IPS-NIHi7 (cell line): ENCODE results near the gene LUZP1.
A peak's percentile ranks its signal among the peaks of the same experiment; 100 is the strongest.
"Not testable (repeated sequence)": the region's sequence is repeated elsewhere in the genome, so short reads cannot be mapped to it uniquely, and the experiment has no call there.

Experiments used
- DNase-seq: peaks from one replicate; pipeline ENCODE4 v3.0.0; 2012; ENCODE audit warnings: mixed read lengths; ENCODE audit errors: extremely low spot score

Gene LUZP1

DNA sequence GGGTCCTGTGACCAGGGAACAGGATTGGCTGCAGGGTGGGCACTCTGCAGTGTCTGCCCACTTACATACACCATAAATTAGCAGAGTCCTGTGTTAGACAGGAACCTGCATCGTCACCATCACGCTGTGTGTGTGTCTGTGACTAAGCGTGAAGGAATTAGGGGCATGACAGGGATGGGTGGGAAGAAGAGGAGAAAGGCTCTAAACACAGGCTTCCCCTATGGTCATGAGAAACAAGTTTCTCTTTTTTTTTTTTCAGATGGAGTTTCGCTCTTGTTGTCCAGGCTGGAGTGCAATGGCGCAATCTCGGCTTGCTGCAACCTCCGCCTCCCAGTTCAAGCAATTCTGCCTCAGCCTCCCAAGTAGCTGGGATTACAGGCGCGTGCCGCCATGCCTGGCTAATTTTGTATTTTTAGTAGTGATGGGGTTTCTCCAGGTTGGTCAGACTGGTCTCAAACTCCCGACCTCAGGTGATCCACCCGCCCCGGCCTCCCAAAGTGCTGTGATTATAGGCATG, 20.3 kb upstream of the LUZP1 start:
- DNase-seq: not testable (repeated sequence)

DNA sequence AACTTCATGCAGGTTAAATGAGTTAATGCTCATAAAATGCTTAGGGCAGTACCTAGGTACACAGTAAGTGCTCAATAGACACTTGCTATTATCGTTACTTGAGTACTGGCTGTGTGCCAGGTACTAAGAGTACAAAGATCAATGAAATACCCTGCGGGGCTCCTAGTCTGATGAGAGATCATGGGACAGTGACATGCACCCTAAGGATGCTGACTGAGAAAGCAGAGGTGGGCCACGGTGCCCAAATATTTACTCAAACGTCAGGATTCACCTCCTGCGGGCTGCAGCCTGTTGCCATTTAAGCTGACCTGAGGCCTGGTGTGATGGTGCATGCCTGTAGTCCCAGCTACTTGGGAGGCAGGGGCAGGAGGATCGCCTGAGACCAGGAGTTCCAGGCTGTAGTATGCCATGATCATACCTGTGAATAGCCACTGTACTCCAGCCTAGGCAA, 19.8 kb upstream of the LUZP1 start:
- no peak for DNase-seq

DNA sequence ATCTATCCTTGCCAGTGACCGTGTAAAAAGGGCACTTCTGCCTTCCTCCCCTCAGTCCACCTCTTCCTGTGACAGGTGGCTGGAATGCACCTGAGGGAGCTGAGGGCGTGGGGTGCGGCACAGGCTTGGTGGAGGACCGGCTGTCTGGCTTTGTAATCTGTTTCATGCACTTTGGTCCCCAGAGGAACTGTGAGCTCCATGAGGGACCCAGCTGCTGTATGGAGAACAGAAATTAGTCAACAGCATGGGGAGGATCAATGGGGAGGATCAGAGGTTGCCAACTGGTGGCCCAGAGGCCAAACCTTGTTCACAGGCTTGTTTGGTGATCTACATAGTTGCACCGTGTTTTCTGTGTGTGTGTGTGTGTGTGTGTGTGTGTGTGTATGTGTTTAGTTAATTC, 19.0 kb upstream of the LUZP1 start:
- DNase-seq: no peak

DNA sequence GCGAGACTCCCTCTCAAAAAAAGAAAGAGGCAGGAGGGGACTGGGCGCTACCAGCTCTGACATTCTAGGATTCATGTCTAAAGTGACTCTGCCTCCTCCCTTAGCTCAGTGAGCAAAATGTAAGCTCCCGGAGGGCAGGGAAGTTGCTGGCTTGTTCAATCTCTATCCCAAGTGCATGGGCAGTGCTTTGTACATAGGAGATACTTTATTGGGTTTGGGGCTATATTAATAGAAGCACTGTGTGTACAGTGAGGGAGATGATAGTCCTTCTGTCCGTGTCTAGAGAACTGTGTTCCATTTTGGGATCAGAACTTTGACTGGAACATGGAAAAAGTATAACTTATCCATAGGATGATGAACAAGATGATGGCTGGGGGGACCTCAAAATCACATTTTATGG, 16.7 kb upstream of the LUZP1 start:
- DNase-seq: no peak

DNA sequence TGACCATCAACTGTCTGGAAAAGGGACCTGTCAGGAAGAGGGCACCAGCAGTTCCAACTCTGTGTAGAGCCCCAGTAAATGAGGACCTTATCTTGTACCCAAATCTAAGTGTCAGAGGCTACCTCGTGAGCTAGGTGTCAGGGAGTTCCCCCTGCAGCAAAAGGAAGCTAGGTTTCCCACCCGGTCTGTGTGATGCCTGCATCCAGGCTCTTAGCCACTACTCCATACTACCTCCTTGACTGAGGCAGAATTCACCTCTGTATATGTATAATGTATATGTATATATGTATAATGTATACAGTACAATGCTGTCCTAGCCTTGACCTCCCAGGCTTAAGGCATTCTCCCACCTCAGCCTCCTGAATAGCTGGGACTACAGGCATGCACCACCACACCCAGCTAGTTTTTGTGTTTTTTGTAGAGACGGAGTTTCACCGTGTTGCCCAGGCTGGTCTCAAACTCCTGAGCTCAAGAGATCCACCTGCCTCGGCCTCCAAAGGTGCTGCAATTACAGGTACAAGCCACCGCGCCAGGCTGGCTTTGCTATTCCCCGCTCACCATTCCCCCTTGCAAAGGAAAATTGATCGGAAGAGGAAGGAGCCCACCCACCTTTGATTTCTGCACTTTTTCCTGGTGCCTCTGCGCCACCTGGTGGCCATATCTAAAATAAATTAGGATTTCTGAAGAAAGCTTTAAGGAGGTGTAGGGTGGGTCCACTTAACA, 15.7 kb upstream of the LUZP1 start:
- DNase-seq: peak; percentile 83

DNA sequence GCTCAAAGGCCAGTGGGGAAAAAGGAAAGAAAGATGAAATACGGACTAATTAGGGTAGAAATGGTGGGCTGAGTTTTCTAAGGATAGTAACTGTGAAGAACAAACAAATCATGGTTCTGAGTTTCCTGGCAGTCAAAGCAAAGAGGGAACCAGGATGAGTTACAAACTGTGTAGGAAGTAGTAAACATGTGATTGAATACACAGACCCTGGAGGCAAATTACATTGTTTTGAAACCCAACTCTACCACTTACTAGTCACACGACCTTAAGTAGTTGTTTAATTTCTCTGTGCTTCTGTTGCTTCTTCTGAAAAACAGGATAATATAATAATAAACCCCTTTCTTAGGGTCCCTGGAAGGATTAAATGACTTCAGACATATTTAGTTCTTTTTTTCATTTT, 11.2 kb upstream of the LUZP1 start:
- DNase-seq: no peak

DNA sequence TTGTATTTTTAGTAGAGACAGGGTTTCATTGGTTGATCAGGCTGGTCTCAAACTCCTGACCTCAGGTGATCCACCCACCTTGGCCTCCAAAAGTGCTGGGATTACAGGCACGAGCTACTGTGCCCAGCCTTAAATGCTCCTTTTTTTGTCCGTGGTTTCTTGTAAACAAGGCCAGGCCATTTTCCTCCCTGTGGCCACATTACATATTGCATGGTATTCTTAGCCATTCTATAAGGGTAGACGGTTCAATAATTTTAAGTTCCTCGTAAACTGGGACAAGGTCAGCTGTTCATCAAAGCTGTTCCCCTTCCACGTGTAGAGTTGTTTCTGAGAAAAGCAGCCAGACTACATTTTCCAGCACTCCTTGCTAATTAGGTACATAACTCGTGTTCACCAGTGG, 10.3 kb upstream of the LUZP1 start:
- DNase-seq: no peak

DNA sequence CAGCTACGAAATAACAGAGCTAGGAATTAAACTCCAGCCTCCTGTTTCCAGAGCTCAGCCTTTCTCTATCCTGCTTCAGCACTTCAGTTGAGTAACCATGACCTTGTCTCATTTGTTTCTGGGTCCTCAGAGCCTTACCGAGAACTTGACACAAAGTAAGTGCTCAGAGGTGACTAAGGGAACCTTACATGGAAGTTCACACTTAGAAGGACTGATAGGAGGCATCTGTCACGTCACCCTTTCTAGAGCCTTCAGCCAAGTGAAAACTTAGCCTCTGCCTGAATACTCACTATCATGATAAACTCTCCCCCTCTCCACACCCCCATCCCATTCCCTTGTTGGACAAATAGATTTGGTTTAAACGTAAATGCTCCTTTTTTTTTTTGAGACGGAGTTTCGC, 9.8 kb upstream of the LUZP1 start:
- DNase-seq: no peak

DNA sequence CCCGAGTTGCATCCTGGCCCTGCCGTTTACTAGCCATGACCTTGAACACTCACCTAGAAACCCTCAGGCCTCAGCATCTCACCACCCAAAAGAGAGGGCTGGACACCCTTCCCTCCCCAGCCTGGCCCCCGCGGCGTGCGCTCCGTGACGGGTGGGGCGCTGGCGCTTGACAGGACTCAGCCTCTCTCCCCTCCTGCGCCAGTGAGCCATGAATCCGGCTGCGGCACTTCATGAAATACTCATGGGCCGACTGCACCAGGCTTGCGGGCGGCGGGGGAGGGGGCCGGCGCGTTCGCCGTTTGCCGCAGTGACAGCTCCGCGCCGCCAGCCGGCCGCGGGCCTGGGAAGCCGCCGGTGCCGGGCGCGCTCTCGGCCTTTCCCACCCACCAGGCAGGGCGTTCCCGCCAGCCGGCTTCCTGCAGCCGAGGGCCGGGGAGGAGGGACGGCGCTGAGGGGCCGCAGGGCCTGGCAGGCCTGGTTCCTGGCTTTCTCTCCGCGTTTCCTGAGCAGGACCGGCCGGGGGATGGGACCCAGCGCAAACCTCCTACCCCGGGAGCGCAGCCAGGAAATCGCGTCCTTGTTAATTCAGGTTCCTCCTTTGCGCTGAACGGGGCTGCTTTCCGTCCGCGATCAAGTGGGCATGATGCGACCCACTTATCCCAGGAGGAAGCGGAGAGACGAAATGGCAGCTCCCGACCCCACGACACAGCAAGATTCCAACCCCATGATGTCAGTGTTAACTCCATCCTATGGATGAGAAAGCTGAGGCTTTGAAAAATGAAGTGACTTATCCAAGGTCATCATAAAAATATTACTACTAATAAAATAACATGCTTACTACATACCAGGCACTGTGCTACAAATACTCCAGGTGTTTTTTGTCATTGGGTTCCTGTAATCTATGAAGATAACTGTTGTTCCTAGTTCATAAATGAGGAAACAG, 9.1 kb upstream of the LUZP1 start:
- peak; percentile 93 for DNase-seq

DNA sequence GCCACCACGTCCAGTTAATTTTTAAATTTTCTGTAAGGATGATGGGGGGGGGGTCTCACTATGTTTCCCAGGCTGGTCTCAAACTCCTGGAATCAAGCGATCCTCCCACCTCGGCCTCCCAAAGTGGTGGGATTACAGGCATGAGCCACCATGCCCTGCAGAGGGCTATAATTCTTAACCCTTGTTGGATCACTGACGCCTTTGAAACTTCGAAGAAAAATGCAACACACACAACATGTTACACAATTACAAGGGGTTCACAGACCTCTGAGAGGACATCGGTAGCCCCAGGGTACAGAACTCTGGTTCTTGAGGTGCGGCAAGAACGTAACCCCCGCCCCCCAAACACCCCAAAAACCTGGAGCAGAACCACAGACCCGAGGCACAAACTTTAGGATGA, 8.4 kb upstream of the LUZP1 start:
- no peak for DNase-seq

DNA sequence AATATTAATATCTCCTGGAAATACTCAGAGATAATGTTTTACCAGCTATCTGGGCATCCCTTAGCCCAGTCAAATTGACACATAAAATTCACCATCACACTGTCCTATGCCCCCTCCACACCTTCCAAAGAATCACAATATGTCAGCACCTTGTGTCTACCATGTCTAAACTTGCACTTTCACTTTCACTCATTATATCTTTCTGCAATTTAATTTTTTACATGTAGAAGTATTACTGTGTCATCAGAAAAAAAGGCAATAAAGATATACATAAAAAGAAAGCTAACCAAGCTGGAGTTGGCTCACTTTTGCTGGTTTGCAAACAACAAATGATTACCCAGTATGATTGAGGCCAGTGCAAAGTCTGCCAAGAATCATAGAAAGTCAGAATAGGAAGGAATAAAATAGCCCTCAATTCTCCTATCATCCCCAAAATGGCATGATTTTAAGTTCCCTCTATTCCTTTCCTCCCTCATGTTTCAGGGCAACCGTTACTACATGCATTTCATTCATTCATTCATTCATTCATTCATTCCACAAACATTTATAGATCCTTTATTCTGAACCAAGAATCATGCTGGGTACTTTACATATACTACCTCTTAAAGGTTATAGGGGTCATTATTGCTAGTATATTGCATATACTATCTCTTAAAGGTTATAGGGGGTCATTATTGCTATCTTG, 5.9 kb upstream of the LUZP1 start:
- no peak for DNase-seq

DNA sequence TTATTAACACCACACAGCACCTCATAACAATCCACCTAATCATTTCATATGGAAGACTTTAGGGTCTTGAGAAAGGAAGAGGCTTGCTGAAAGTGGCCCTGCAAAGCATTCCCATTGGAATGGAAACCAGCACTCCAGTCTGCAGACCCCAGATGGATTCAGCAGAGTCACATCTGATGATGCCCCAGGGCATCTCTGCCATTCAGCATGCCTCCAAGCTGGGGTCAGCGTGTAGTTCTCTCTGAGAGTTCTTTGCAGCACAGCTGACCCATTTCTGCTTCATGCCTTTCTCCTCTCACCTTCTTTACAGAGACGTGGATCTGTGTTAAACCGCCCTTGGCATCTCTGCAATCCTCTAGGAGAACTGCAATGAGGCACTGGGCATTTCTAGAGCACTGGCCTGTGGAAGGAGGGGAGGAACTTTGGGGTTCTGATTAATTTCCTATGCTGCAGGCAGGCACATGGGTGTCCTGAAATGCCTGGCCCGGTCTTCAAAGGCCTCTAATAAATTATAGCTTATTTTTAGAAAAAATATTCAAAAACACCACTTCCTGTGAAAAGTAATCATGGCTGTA, 2.6 kb upstream of the LUZP1 start:
- no peak for DNase-seq

DNA sequence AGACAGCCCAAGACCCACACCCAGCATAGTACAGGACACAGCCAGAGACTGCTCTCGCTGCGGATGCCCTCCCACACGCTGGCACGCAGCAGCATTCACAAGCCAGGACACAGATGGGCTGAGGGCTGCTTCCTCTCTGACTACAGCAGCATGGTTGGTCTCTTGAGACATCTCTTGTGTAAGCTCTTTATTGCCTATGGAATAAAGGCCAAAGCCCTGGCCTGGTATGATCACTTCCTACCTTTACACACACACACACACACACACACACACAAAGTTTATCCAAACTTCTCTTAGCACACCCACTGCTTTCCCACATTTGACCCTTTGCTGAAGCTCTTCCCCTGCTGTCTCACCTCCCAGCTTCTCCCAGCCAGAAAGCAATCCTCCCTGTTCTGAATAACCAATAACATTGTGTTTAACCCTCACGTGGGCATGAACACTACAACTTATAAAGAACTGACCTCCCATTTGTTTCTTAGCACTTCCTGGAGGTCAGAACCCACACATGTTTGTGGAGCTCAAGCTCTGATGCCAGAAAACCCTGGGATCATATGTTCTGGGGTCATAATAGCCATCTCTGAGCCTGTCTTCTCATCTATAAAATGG, 1.2 kb upstream of the LUZP1 start:
- no peak for DNase-seq

DNA sequence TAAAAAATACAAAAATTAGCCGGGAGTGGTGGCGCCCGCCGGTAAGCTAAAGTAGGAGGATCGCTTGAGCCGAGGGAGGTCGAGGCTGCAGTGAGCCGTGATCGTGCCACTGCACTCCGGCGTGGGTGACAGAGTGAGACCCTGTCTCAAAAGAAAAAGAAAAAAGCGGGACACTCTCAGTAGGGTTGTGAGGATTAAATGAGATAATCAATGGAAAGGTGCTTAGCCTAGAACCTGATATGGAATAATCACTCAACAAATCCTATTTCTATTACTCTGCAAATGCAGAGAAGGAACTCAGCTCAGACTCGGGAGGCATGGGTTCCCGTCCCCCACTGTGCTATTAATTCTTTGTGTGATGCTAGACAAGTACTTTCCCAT, 529 bp upstream of the LUZP1 start:
- no peak for DNase-seq

DNA sequence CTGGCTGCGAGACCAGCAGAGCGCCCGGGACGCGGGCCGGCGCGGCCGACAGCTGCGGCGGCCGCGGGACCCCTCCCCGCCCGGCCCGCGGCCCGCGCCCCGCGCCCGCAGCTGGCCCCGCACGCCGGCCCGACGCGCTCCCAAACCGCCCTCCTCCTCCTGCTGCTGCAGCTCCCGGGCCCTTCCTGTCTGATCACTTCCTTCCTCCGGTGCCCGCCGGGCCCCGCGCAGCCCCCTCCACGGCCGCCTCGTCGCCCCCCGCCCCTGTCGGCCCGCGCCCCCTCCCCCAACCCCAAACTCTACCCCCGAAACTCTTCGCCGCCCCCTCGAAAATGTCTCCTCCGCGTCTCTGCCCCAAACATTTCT, 594 bp downstream of the LUZP1 start:
- no peak for DNase-seq

DNA sequence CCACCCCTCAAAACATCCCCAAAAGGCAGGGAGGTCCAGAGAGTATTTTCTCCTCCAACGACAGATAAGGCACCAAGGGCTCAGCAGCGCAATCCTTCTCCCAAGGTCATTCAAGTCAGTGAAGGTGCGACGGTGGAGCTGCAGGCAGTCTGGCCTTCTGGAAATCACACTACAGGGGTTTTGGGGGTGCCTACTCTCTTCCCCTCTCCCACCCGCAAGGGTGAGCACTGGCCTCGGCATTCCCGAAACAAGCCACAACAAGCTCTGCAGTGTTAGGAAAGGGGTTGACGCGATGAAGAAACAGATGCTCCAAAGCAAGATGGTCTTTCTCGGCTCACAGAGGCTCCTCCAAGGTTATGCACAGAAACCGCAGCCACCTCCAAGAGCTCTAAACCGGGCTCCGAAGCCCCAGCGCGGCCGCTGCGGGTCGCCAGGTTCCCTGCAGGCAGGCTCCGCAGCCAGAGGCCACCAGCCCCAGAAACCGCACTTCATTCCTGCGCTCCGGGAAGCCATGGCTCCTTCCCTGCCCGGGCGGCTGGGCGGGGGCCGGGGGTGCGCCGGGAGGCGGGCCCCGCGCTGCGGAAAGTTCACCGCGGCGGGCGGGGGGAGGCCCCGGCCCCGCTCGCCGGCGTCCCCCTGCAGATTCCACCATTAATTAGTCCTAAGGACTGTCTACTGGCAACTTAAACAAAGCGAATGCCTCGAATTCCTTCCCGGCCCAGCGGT, 1.1 kb downstream of the LUZP1 start:
- peak; percentile 77 for DNase-seq

DNA sequence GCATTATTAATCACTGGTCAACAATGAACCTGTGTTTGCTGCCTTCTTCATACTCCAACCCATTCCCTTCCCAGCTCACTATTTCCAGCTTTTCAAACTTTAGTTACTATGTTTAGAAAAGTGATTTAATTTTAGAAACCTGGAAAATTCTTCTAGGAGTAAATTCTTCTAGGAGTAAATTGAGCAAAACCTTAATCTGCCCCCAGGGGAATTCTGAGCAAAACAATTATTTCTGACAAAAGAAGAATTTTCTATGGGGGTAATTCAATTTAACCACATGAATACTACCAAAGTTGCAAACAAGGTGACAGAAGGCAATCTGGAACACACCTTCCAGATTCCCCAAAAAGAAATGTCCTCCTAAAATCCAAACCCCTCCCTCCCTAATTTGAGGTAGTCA, 1.8 kb downstream of the LUZP1 start:
- no peak for DNase-seq

DNA sequence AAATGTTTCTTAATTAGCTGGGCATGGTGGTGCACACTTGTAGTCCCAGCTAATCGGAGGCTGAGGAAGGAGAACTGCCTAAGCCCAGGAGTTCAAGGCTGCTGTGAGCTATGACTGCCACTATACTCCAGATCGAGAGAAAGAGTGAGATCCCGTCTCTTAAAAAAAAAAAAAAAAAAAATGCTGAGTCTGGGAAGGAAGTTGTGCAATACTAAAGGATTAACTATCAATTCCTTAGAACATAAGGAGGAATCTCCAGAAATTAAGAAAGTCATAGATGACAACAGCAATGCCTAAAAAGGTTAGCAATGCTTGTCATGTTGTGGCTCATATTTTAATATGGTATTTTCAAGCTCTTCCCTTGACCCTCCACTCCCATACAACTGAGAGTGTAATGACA, 5.3 kb downstream of the LUZP1 start:
- DNase-seq: no peak

DNA sequence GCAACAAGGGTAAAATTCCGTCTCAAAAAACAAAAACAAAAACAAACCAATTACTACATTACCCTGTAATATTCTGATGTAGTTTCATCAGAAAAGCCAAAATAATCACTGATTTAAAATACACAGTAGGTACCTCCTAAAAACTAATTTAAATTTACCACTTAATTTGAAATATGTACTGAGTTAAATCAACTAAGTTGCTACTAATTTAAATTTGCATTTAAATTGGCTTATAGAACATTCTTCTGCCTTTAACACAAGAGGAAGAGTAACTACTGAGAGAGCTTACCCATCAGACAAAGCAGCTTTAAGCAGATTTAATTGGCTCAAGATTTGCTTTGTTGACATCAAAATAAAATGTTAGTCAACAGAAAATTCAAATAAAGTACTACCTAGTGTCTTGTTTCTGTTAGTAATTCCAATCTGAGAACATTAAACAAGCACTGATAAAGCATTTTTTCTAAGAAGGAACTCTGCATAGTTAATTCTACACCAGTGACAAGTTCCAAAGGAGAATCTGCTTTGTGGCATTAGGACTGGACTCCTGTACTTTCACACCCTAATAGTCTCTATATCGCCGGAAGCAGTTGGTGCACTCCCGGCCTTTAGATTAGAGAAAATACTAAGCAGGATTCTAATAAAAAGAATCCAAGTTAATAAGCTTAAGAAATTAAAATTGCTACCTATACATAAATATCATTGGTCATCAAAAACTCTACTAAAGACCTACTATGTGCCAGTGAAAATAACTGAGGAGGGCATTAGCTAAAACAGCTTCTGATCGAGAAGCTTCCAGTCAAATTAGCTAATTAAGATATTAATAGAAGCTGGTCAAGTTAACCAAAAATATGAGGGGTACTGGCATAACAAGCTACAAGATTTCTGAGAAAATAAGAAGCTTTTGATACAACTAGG, 8.4 kb downstream of the LUZP1 start:
- DNase-seq: no peak

DNA sequence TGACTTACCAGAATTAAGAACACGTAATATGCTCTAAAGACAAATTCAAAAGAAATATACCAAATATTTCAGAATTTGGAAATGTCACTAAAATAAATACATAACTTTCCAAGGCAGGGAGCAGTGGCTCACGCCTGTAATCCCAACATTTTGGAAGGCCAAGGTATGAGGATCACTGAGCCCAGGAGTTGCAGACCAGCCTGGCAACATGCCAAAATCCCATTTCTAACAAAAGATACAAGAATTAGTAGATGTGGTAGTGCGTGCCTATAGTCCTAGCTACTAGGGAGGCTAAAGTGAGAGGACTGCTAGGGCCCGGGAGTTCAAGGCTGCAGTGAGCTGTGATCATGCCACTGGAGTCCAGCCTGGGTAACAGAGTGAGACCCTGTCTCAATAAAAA, 11.7 kb downstream of the LUZP1 start:
- DNase-seq: no peak
